ENCODE measurements around the gene ATAD3B. TPM values are rescaled to one million over a fixed set of nuclear protein-coding genes. Genes with fewer than 3 reads are reported as not detected.
"Not testable (repeated sequence)": the region's sequence is repeated elsewhere in the genome, so short reads cannot be mapped to it uniquely, and the experiment has no call there.

The ATAD3B gene
- total RNA-seq, 4 donors from 2014 or later: 9.9 to 40.1 (median 24.1) TPM

DNA sequence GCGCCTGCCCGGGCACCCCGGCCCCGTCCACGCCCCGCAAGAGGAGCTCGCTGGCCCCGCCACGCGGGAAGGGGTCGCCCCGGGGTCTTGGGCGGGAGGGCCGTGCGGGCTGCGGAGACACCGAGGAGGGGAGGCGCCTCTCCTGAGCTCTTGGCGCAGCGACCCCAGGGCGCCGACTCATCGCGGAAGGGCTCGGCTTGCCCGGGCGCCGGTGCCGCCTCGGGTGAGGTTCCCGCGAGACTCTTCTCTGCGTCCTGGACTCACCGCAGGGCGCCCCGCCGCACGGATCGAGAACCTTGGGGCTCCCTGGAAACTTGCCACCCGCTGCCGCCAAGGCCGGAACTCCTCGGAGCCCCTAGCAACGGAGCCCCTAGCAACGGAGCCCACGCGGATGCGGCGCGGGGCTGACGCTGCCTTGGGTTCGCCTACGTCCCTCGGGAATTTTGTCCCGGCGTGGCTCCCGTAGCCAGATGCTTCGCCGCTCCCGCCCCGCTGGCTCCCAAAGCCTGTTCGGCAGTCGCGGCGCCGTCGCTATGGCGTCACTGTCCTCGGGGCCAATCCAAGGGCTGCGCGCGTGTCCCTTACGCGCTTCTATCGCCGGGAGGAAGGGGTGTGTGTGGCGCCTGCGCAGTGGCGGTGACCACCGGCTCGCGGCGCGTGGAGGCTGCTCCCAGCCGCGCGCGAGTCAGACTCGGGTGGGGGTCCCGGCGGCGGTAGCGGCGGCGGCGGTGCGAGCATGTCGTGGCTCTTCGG is 40.1 kb downstream of the ATAD3B start, which contains the start of gene ATAD3A:
TSS of gene ATAD3A (plus strand) at position 630 of the 753 bp plus-strand sequence. CDS start at position 737, 107 bp downstream.
- peak in 3 of 6 experiments; percentile 16 to 30 (median 21) for TF ChIP-seq CTCF (IDR thresholded peaks at IDR 0.05)
- peak in 2 of 4 donors; percentile 62 to 68 for TF ChIP-seq POLR2A (IDR thresholded peaks at IDR 0.05)
- Histone ChIP-seq H3K27ac (peak within 1 kb of the TSS; percentile 90 to 95 (median 94)), H3K27me3 (no peaks in the 10 kb centered on the region), H3K4me3 (peak within 1 kb of the TSS; percentile 64 to 84 (median 82)), H3K9me3 (no peaks in the 10 kb centered on the region), H3K36me3 (peaks cover 0 to 20% (median 0%) of the 10 kb centered on the region in 3 donors), H3K4me1 (peaks cover 5 to 21% (median 10%) of the 10 kb centered on the region in 3 donors)
- peak; percentile 65 for DNase-seq
- intact Hi-C loops (cut with DNase I): loop anchor here (10.0 kb wide), 1 partner anchor 127 kb away; no protein-coding TSS in a partner anchor
- 0% methylated on average over 2 of the region's 99 CpGs; no CpG with 5 or more reads in 1 of the 2 donors for WGBS, 2 donors

GRCh38 chr1:1512425-1512824 is 40.9 kb downstream of the ATAD3B start:
- intact Hi-C loops (cut with DNase I): loop anchor here (10.0 kb wide), 1 partner anchor 128 kb away; no protein-coding TSS in a partner anchor
- Histone ChIP-seq H3K36me3 (peaks cover 0 to 25% (median 3%) of the 10 kb centered on the region in 3 donors), H3K27ac (peak overlapping the region; percentile 44 to 95 (median 94)), H3K4me3 (peak overlapping the region; percentile 64 to 84 (median 82)), H3K4me1 (peaks cover 5 to 21% (median 10%) of the 10 kb centered on the region in 3 donors)
- DNase-seq, H3K9me3 ChIP-seq, H3K27me3 ChIP-seq: not testable (repeated sequence)
- WGBS, 2 donors: no CpG with 5 or more reads among the region's 52 CpGs

DNA sequence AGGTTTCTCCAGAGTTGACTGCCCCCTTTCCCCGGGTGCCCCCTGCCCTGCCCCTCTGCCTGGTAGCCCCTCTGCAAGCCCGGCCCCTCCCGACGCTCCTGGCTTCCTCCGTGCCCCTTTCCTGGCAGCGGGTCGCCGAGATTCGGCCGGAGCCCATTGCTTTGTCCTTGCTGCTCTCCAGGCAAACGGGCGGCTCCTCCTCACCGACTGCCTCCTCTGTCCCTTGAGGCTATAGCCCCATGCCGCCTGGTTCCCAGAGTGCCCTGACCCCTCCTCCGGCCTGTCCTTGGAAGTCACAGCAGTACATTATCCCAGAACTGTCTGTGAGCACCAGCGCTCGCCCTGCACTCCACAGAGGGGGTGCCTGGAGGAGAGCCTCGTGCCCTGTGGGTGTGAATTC is 42.1 kb downstream of the ATAD3B start:
- 80% methylated on average over 8 of the region's 18 CpGs; no CpG with 5 or more reads in 1 of the 2 donors for WGBS, 2 donors
- not testable (repeated sequence) for DNase-seq, H3K27me3 ChIP-seq, H3K27ac ChIP-seq, H3K9me3 ChIP-seq, H3K4me3 ChIP-seq
- intact Hi-C loops (cut with DNase I): loop anchor here (10.0 kb wide), 1 partner anchor 129 kb away; no protein-coding TSS in a partner anchor
- peaks cover 5 to 21% (median 10%) of the 10 kb centered on the region in 3 donors for H3K4me1 ChIP-seq
- H3K36me3 ChIP-seq: peaks cover 7 to 37% (median 9%) of the 10 kb centered on the region in 3 donors

GRCh38 chr1:1514376-1514775 is 42.8 kb downstream of the ATAD3B start:
- 40 to 90% methylated on average over 1 to 2 of the region's 16 CpGs for WGBS, 2 donors
- not testable (repeated sequence) for H3K9me3 ChIP-seq, H3K27ac ChIP-seq, H3K27me3 ChIP-seq, H3K4me3 ChIP-seq, DNase-seq
- Histone ChIP-seq H3K36me3 (peaks cover 7 to 41% (median 9%) of the 10 kb centered on the region in 3 donors), H3K4me1 (peaks cover 5 to 21% (median 10%) of the 10 kb centered on the region in 3 donors)
- intact Hi-C loops (cut with DNase I): loop anchor here (10.0 kb wide), 1 partner anchor 130 kb away; no protein-coding TSS in a partner anchor

GRCh38 chr1:1516923-1517322 is 45.4 kb downstream of the ATAD3B start:
- H3K4me1 ChIP-seq: peaks cover 0 to 11% (median 3%) of the 10 kb centered on the region in 3 donors
- DNase-seq, H3K9me3 ChIP-seq, H3K4me3 ChIP-seq, H3K27me3 ChIP-seq, H3K27ac ChIP-seq: not testable (repeated sequence)
- peaks cover 19 to 63% (median 20%) of the 10 kb centered on the region in 3 donors for H3K36me3 ChIP-seq
- 80 to 96% methylated on average over 1 to 9 of the region's 14 CpGs for WGBS, 2 donors
- intact Hi-C loops (cut with DNase I): loop anchor here (10.0 kb wide), 1 partner anchor 132 kb away; no protein-coding TSS in a partner anchor

- H3K36me3 ChIP-seq: peaks cover 19 to 75% (median 20%) of the 10 kb centered on the region in 3 donors
- DNase-seq: no peak
Observed at GRCh38 chr1:1517973-1518620, 46.5 kb downstream of the ATAD3B start.

GRCh38 chr1:1518621-1519007 is 47.0 kb downstream of the ATAD3B start:
- H3K27ac ChIP-seq, H3K4me1 ChIP-seq, H3K4me3 ChIP-seq, H3K9me3 ChIP-seq, DNase-seq, H3K27me3 ChIP-seq: not testable (repeated sequence)
- H3K36me3 ChIP-seq: peaks cover 19 to 80% (median 20%) of the 10 kb centered on the region in 3 donors
- 60 to 87% methylated on average over 2 to 10 of the region's 19 CpGs for WGBS, 2 donors
- intact Hi-C loops (cut with DNase I): loop anchor here (10.0 kb wide), 1 partner anchor 134 kb away; no protein-coding TSS in a partner anchor

More at GRCh38 chr1:1517973-1518620, 46.5 kb downstream of the ATAD3B start:
- Histone ChIP-seq H3K27ac (no peak overlapping the region), H3K4me3 (no peak overlapping the region), H3K27me3 (no peaks in the 10 kb centered on the region), H3K9me3 (no peaks in the 10 kb centered on the region), H3K4me1 (peaks cover 0 to 11% (median 3%) of the 10 kb centered on the region in 3 donors)
- 91 to 94% methylated on average over 6 to 11 of the region's 28 CpGs for WGBS, 2 donors
- intact Hi-C loops (cut with DNase I): loop anchor here (10.0 kb wide), 1 partner anchor 133 kb away; no protein-coding TSS in a partner anchor
- TF ChIP-seq POLR2A (IDR thresholded peaks at IDR 0.05) (no peak), CTCF (IDR thresholded peaks at IDR 0.05) (no peak)

- H3K4me1 ChIP-seq, H3K4me3 ChIP-seq, H3K27me3 ChIP-seq, DNase-seq, H3K9me3 ChIP-seq, H3K27ac ChIP-seq: not testable (repeated sequence)
- H3K36me3 ChIP-seq: peaks cover 19 to 86% (median 20%) of the 10 kb centered on the region in 3 donors
- intact Hi-C loops (cut with DNase I): loop anchor here (10.0 kb wide), 1 partner anchor 135 kb away; no protein-coding TSS in a partner anchor
- WGBS, 2 donors: 95 to 100% methylated on average over 7 to 15 of the region's 51 CpGs
Observed at GRCh38 chr1:1519805-1520505, 48.4 kb downstream of the ATAD3B start.

Data from esophagus squamous epithelium (tissue), 5 donors.